ENCODE measurements around the gene CHI3L1.
"Not testable (repeated sequence)": the region's sequence is repeated elsewhere in the genome, so short reads cannot be mapped to it uniquely, and the experiment has no call there.

Gene CHI3L1

DNA sequence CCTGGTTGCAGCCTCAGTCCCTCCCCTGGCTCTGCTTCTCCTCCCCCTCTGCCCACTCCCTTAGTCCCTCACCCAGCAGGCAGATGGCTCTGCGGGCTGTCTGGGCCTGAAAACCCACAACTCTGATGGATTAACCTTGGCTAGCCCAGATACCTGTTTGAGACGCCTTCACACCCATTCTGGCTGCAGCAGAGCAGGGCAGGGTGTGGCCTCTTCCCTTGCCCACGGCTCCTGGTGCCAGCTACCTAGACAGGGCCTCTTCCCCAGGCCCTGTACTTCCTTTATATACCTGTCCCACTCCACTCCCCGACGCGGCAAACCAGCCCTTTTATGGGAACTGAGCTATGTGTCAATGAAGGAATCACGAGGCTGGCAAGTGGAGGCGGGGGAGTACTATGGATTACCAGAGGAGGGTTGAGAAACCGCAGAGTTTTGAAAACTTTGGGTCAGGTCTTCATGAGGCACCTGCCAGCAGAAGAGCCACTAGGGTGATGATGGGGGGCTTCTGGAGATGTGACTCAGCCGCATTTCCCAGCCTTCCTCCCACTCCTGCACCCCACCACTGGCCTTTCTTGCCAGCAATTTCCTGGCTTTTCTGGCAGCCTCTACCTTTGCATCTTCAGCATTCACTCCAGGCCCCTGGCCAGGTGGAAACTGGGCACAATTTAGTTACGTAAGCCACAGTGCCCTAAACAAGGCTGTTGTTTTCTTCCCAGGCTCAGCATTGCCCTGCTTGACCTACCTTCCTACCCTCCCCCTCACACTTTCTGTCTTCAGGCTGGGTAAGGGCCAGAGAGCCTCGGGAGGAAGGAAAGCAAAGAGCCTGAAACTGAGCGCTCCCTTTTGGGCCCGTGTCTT is at the start of gene CHI3L1:
Gene CHI3L1, minus strand, starts transcription at position 259 of the 858 bp plus-strand sequence. Its CDS starts 81 bp downstream, at position 178.
- no peak for DNase-seq

DNA sequence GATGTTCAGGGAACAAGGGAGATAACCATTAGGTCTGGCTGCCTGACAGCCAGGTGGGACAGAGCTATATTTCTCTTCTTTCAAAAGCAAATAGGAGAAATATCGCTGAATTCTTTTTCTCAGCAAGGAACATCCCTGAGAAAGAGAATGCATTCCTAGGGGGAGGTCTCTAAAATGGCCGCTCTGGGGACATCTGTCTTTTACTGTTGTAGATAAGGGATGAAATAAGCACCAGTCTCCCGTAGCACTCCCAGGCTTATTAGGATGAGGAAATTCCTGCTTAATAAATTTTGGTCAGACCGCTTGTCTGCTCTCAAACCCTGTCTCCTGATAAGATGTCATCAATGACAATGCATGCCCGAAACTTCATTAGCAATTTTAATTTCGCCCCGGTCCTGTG is 48.4 kb upstream of the CHI3L1 start:
- not testable (repeated sequence) for DNase-seq

DNA sequence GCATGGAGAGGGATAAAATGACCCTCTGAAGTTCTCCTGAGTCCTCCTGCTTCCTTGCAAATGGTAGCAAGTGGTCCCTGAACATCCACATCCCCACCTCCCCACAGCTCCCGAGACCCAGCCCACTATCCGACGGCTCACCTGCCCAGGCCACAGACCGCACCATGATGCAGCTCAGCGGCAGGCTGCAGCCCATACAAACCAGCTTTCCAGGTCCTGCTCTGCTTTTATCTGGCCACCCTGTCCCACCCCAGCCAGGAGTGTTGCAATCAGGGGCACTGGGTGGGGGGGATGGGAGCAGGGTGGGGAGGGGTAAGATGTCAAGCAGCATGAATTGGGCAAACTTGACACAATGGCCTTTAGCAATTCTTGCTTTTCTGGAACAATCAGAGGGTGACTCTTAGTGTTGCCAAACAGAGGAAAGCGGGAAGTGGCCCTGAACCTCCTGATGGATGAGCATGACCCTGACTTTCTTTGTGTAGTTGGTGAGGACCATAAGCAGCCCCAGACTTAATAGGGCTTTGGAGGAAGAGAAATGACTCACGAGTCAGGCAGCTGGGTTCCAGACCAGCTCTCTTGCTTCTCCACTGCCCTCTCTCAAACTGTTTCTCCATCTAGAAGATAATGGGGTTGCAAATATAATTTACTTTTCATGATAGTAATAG is 43.1 kb upstream of the CHI3L1 start, which contains the start of gene CHIT1:
Gene CHIT1, minus strand, starts transcription at position 203 of the 665 bp plus-strand sequence. Its CDS starts 37 bp downstream, at position 166.
- DNase-seq, result no peak

DNA sequence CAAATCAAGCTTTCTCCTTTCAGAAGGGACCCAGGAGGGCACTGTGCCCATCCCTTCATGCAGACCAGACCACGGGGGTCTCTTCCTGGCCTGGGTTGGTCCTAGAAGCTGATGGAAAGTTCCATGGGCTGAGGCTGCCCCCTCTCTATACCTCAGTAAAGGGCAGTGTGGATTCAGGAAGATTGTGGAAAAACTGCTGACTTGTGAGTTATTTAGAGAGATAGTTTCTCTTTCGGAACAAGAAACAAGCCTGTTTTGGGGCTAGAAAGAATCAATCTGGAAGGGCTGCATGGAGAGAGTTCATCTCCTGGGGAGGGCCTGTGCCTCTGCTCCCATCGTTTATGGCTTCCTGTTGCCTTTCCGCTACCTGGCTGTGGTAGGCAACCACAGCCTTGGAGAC is 42.2 kb upstream of the CHI3L1 start:
- no peak for DNase-seq

DNA sequence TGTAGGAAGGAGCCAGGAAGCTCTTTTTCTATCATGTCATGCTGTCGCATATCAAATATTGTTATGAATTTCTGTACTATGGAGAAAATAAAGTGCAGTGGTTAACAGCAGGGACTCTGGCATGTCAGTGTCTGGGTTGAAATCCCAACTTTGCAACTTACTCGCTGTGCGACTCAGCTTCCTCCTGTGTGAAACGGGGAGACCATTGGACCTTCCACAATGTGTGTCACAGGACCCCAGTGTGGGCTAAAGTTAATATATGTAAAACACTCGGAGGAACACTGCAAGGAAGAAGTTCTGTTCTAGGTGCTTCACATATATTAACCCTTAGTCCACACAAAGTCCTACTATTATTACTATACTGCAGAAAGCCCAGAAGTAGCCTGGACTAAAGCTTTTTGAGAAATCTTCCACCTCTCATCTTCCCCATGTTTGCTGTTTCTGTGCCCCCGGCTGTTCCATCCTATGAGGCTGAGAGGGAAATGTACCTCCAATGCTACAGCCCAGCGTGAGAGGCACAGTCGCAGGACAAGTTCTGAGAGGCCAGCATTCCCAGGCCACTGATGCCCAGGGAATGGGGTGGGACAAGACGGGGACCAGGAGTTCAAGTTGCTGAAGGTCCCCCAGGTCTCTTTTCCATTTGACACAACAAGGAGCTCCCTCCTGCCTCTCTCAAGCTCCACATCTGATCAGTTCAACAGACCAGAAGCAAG is 41.0 kb upstream of the CHI3L1 start:
- no peak for DNase-seq

DNA sequence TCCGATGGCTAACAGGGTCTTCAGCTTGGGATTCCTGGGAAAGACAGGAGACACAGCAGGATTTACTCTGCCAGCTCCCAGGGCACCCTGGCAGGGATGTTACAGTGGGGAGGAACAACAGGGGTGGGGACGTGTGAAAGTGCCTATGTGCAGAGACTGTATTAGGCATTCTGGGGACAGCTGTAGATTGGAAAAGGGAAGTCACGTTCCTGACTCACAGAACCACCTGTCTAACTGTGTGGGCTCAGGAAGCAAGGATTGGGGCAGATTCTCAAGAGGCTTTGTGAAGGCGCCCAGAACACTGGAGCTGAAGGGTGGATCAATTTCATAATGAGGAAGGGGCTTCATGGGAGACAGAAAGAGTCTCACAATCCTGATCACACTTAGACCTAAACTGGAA is 38.6 kb upstream of the CHI3L1 start:
- DNase-seq, result no peak

DNA sequence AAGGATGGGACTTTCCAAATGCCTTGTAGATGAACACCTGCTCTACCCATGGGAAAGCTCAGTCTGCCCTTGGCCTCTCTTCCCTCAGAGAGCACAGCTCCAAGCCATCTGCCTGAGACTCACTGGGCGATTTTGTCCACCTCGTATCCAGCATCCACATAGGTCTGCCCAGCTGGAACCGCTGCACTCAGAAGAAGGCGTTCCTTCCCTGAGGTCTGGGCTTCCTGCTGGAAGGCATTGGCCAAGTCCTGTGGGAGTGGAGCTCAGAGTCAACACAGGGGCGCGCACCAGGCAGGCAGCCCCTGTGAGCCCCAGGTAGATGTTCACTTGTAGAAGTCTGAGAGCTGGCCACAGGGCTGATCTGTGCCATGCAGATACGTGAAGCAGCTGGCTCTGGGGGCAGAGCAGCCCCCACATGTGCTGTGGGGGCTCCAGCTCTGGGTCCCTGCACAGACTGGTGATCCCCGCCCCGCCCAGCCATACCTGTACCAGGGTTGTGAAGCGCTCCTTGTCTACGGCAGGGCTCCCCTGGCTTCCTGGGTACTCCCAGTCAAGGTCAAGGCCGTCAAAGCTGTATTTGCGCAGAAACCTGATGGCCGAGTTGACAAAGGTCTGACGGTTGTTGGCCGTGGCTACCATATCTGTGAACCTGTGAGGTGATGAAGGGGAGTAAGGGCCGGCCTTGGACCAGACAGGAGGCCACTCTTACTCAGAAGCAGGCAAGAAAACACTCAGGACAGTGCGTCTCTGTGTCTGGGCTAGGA is 36.7 kb upstream of the CHI3L1 start:
- no peak for DNase-seq

DNA sequence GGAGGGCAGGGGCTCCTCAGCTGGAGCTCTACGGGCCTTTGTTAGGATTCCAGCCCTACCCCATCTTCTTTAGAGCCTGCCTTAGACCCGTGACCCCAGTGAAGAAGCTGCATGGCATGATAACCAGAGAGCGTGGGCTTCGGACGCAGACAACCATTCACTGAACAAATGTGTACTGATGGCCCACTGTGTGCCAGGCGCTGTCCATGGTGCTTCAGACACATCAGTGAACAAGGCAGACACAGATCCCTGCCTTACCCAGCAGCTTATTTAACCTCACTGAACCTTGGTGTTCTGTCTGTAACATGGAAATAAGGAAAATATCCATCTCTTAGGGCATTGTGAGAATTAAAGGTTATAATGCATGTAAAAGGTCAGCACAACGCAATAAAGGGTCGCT is 33.4 kb upstream of the CHI3L1 start:
- no peak for DNase-seq

DNA sequence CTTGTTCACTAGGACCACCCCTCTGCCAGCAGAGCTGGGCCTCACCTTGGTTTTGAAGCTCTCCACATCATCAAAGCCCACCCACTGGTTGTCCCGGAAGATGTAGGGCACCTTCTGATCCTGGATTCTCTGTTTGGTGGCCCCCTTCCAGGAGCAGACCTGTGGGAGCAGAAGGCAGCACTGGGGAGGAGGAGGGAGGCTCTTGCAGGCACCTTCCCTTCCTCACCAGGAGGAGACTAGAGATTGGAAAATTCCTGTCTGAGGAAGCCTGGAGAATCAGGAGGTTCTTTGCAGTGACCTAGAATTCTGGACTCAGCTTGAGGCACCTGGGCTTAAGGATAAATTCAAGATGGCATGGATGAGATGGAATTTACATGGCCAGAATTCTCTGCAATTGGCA is 32.7 kb upstream of the CHI3L1 start:
- DNase-seq, result no peak

DNA sequence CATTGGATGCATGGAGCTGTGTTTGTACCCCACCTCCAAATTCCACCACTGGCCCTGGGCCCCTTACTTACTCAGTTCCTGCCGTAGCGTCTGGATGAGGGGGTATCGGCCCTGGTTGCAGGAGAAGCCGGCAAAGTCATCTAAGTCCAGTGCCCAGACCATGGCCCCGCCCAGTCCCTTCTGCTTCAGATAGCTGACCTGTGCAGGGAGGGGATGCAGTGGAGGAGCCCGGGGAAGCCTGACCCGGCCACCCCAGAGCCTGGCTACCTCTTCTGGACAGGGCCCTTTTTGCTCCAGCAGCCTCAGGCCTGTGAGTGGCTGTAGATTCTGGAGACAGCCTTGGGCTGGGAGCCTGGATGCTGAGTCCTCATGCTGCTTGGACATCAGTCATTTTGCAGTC is 31.2 kb upstream of the CHI3L1 start:
- DNase-seq, result no peak

DNA sequence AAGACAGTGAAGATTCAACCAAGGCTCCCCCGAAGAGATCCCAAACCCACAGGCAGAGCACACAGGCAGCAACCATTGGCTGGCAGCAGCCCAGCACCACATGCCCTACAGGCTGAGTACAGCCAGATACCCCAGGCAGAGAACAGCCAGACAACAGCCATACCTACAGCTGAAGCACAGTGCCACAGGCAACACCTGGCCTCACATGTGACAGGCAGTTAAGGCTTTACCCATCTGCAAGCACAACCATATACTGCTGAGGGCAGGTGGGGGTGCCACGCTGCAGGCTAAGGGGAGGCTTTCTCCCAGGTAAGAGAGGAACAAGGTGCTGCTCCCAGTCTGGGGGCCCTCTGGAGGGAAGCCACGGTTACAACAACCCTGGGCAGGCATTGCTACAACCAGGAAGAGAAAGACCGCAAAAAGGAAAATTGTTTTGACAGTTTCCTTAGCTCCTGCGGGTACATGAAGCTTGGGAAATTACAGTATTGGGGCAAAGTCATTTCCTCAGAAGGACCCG is 30.7 kb upstream of the CHI3L1 start:
- DNase-seq, result no peak

DNA sequence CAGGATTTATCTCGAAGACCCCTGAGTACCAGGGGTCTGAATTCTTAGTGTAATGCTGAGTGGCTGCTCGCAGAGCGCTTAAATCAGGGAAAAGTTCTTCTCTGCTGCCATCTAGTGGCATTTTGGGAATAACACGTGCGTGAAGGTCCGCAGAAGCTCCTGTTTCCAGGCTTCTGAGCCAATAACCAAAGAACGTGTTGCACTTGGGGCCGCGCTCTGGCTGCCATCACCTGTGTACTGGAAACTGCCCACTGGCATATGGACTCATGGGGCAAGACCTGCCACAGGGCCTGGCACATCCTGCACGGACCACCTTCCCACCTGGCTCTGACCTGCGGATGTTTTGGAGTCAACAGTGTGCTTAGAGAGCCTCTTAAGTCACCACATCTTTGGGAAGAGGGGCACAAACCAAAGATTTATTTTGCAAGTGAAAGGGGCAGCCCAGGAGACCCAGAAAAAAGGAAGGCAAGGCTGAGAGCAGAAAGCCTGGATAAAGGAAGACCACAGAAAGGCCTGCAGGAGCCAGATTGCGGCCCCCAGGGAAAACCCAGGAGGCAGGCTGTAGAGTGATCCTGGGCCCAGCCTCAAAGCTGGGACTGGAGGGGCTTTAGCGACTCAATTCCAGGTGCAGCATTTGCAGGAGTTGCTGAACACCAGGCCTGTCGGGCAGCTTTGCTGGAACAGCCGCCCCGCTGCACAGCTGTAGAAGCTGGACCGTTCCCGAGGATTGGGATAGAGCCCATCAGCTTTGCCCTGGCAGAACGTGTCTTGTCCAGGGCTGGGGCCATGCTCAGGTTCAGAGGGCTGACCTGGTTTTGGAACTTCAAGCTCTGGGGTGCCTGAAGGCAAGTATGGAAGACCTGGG is 30.0 kb upstream of the CHI3L1 start:
- DNase-seq, result peak; percentile 26

DNA sequence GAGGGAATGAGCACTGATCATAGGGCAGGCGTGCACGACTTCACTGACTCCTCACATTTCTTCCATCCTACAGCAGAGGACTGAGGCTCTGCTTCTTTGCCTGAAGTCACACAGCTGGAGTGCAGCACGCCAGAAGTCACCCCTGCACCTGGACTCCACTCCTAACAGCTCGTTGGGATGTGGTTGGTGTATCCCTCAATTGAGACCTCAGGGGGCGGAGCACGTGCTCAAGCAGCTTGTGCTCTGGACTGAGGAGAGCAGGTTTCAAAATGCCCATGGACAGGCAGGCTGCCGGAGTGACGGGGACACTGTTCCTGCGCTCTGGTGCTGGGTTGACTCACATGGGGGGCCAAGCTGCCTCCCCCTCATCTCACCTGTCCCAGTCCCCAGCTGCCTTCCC is 29.1 kb upstream of the CHI3L1 start:
- no peak for DNase-seq

DNA sequence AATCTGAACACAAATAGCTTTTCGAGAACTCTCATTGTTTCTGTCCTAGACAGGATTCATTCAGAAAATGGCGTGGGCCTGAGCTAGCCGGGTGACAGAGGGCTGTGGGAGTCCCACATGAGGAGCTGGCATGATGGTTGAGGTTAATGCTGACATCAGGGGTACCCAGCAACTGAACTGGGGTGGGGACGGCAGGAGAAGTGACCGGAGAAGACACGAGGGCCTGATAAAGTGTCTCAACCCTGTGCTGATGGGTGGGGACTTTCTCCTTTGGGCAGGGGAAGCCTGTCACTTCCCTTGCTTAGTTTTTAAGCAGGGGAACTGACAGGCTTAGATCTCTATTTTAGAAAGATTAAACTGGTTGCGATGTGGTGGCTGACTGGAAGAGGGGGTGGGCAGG is 28.4 kb upstream of the CHI3L1 start:
- DNase-seq, result no peak

DNA sequence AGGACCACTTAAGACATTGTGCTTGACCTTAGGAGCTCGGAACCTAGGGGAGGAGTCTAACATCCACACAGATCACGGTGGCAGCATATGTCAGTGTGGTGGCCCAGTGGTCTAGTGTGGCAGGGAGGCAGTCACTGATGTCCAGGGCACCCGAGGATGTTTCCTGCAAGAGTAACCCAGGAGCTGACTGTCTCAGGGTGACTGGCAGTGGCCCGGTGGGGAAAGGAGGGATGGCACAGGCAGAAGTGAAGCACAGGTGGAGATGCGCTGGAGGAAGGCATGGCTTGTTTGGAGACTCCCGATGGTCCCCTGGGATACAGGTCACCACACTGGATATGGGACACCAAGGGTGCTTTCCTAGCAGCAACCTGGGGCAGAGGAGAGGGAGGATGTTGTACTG is 26.6 kb upstream of the CHI3L1 start:
- no peak for DNase-seq

DNA sequence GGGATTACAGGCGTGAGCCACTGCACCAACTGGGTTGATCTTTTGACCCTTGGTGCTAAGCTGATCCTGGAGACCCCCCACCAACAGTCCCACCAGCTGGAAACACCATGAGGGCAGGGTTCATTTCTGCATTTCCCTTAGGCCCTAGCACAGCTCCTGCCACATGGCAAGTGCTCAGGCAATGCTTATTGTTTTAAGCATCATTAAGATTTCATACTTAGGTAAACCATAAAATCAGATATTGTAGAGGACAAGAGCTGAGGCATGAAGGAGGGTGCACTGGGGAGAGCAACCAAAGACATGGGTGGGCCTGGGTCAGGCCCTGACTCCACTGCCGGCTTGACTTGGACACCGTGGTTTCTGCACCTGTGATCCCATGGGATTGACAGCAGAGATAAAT is 25.3 kb upstream of the CHI3L1 start:
- no peak for DNase-seq

DNA sequence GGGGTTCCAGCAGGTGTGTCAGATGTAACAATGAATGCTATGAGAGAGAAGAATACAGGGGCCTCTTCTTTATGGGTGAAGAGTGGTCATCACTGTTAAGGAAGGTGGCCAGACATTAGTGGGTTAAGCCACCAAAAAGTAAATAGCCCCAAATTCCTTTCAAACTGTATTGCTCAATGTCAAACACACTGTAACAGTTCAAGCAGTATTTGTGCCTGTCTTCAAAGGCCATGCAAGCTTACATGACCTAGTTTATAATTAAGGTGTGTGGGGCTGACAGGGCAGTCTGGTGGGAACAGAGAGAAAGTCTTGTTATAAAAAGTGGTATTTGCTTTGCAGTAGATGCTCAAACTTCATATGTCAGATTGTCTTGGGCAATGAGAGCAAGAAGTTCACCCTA is 24.5 kb upstream of the CHI3L1 start:
- no peak for DNase-seq

DNA sequence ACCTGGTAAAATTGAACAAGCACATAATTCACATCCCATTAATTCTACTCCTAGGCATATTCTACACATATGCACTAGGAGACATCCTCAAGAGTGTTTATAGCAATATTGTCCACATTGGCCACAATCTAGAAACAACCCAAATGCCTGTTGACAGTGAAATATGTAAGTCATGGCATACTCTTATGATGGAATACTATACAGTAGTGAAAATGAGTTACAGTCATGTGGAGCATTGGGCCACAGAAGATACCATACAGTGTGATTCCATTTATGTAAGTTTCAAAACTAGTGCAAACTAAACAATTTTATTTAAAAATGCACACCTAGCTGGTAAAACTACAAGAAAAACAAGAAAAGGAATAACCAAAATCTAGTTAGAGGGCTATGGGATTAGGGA is 23.8 kb upstream of the CHI3L1 start:
- DNase-seq, result no peak

DNA sequence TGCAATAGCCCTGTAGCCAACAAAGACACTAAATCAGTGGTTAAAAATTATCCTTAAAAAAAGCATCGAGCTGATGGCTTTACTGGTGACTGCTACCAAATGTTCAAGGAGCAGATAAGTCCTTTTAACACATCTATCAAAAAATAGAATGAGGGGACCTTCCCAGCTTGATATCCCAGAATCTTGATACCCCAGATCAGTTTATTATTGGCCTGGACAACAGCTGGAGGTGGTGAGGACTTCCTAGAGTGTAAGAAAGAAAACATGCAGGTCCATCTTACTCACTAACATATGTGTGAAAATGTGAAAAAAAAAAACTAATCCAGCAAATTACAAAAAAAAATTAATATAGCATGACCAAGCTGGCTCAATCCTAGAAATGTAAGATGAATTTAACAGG is 21.7 kb upstream of the CHI3L1 start:
- no peak for DNase-seq

DNA sequence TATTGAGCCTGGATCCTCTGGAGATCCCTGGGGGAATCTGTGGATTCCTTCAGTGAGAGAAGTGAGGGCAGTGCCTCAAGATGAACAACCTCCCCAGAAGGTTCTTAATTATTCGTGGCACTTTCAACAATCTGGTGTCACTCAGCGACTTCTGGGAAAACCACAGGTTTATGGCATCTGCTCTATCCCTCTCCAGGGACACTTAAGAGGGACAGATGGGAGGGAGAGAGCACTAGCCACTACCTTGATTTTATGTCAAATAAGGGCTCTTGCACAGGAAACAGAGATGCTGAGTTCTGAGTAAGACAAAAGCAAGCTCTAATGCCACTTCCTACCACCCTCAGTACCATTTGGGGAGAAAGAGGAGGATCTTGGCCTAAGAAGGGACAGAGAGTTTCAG is 21.2 kb upstream of the CHI3L1 start:
- DNase-seq, result no peak

DNA sequence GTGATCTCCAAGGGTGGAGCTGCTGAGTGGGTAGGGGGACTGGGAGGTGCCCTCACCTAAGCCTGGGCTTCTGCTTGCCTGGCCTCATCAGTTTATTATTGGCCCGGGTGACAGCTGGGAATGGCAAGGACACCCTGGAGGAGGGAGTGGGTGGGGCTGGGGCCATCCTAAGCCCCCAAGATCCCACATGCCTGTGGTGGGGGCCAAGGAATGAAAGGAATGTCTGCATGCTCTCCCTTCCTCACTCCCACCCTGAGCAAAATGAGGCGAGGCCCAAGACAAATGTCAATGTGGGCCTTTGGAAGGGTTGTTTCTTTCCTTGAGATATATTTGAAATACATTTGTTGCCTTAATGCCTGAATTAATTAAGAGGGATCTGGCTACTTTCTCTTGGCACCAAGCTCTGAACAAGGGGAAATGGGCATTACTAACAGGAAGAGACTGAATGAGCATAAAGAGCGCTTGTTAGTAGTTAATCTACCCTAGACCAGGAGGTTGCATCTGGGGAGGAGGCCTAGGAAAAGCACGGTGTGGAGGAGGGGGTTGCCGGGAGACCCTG is 19.7 kb upstream of the CHI3L1 start:
- DNase-seq, result no peak
